ENCODE results near the gene EWSR1.

EWSR1 gene

GRCh38 chr22:29260601-29261315, 7.3 kb upstream of the EWSR1 start:
- Histone ChIP-seq H3K4me1 (ENCODE audit: control insufficient read depth in 2 of 2, insufficient read depth in 2 of 2, low read length in 2 of 2) (no peaks in the 10 kb centered on the region), H3K9me3 (ENCODE audit: control insufficient read depth in 2 of 2, low read length in 2 of 2) (no peaks in the 10 kb centered on the region), H3K36me3 (ENCODE audit: control insufficient read depth in 2 of 2, insufficient read depth in 2 of 2, low read length in 2 of 2) (peaks cover 0 to 10% of the 10 kb centered on the region in 2 donors), H3K27ac (ENCODE audit: low read depth in 2 of 2, low read length in 2 of 2) (no peak overlapping the region), H3K9ac (ENCODE audit: low read depth in 1 of 2, low read length in 2 of 2) (no peak overlapping the region), H3K27me3 (ENCODE audit: control insufficient read depth in 2 of 2, insufficient read depth in 2 of 2, low read length in 2 of 2) (no peaks in the 10 kb centered on the region), H3K4me3 (ENCODE audit: low read length in 2 of 2) (no peak overlapping the region)

GRCh38 chr22:29263791-29264276, 4.2 kb upstream of the EWSR1 start:
- no peaks in the 10 kb centered on the region for H3K9me3 ChIP-seq (ENCODE audit: control insufficient read depth in 2 of 2, low read length in 2 of 2)
- no peak overlapping the region for H3K4me3 ChIP-seq (ENCODE audit: low read length in 2 of 2)
- no peak overlapping the region for H3K9ac ChIP-seq (ENCODE audit: low read depth in 1 of 2, low read length in 2 of 2)
- peaks cover 0 to 10% of the 10 kb centered on the region in 2 donors for H3K36me3 ChIP-seq (ENCODE audit: control insufficient read depth in 2 of 2, insufficient read depth in 2 of 2, low read length in 2 of 2)
- peaks cover 6 to 11% of the 10 kb centered on the region in 2 donors for H3K4me1 ChIP-seq (ENCODE audit: control insufficient read depth in 2 of 2, insufficient read depth in 2 of 2, low read length in 2 of 2)
- H3K27ac ChIP-seq (ENCODE audit: low read depth in 2 of 2, low read length in 2 of 2), result no peak overlapping the region
- H3K27me3 ChIP-seq (ENCODE audit: control insufficient read depth in 2 of 2, insufficient read depth in 2 of 2, low read length in 2 of 2), result no peaks in the 10 kb centered on the region

- Histone ChIP-seq H3K36me3 (ENCODE audit: control insufficient read depth in 2 of 2, insufficient read depth in 2 of 2, low read length in 2 of 2) (peaks cover 0 to 10% of the 10 kb centered on the region in 2 donors), H3K27ac (ENCODE audit: low read depth in 2 of 2, low read length in 2 of 2) (no peak overlapping the region), H3K27me3 (ENCODE audit: control insufficient read depth in 2 of 2, insufficient read depth in 2 of 2, low read length in 2 of 2) (no peaks in the 10 kb centered on the region)
Observed at GRCh38 chr22:29265305-29265704, 2.8 kb upstream of the EWSR1 start.

GRCh38 chr22:29265929-29266328, 2.1 kb upstream of the EWSR1 start:
- no peaks in the 10 kb centered on the region for H3K27me3 ChIP-seq (ENCODE audit: control insufficient read depth in 2 of 2, insufficient read depth in 2 of 2, low read length in 2 of 2)
- no peak overlapping the region for H3K4me3 ChIP-seq (ENCODE audit: low read length in 2 of 2)
- H3K9me3 ChIP-seq (ENCODE audit: control insufficient read depth in 2 of 2, low read length in 2 of 2), result no peaks in the 10 kb centered on the region
- peaks cover 0 to 10% of the 10 kb centered on the region in 2 donors for H3K36me3 ChIP-seq (ENCODE audit: control insufficient read depth in 2 of 2, insufficient read depth in 2 of 2, low read length in 2 of 2)
- H3K27ac ChIP-seq (ENCODE audit: low read depth in 2 of 2, low read length in 2 of 2), result no peak overlapping the region
- no peak overlapping the region for H3K9ac ChIP-seq (ENCODE audit: low read depth in 1 of 2, low read length in 2 of 2)
- peaks cover 25 to 27% of the 10 kb centered on the region in 2 donors for H3K4me1 ChIP-seq (ENCODE audit: control insufficient read depth in 2 of 2, insufficient read depth in 2 of 2, low read length in 2 of 2)

More at GRCh38 chr22:29265305-29265704, 2.8 kb upstream of the EWSR1 start:
- no peaks in the 10 kb centered on the region for H3K9me3 ChIP-seq (ENCODE audit: control insufficient read depth in 2 of 2, low read length in 2 of 2)
- H3K4me3 ChIP-seq (ENCODE audit: low read length in 2 of 2), result no peak overlapping the region
- H3K9ac ChIP-seq (ENCODE audit: low read depth in 1 of 2, low read length in 2 of 2), result no peak overlapping the region
- H3K4me1 ChIP-seq (ENCODE audit: control insufficient read depth in 2 of 2, insufficient read depth in 2 of 2, low read length in 2 of 2), result peaks cover 19 to 25% of the 10 kb centered on the region in 2 donors

- H3K4me1 ChIP-seq (ENCODE audit: control insufficient read depth in 2 of 2, insufficient read depth in 2 of 2, low read length in 2 of 2), result peaks cover 29 to 34% of the 10 kb centered on the region in 2 donors
- H3K36me3 ChIP-seq (ENCODE audit: control insufficient read depth in 2 of 2, insufficient read depth in 2 of 2, low read length in 2 of 2), result peaks cover under 1 to 19% of the 10 kb centered on the region in 2 donors
- H3K9me3 ChIP-seq (ENCODE audit: control insufficient read depth in 2 of 2, low read length in 2 of 2), result no peaks in the 10 kb centered on the region
- no peaks in the 10 kb centered on the region for H3K27me3 ChIP-seq (ENCODE audit: control insufficient read depth in 2 of 2, insufficient read depth in 2 of 2, low read length in 2 of 2)
- H3K4me3 ChIP-seq (ENCODE audit: low read length in 2 of 2), result peak overlapping the region; percentile 95 to 96
- peak overlapping the region in 1 of 2 donors; percentile 98 for H3K27ac ChIP-seq (ENCODE audit: low read depth in 2 of 2, low read length in 2 of 2)
- peak overlapping the region; percentile 99 for H3K9ac ChIP-seq (ENCODE audit: low read depth in 1 of 2, low read length in 2 of 2)
Observed at GRCh38 chr22:29266564-29267461, 1.3 kb upstream of the EWSR1 start.

- H3K27ac ChIP-seq (ENCODE audit: low read depth in 2 of 2, low read length in 2 of 2), result peak overlapping the region; percentile 98
- H3K9me3 ChIP-seq (ENCODE audit: control insufficient read depth in 2 of 2, low read length in 2 of 2), result no peaks in the 10 kb centered on the region
- H3K4me1 ChIP-seq (ENCODE audit: control insufficient read depth in 2 of 2, insufficient read depth in 2 of 2, low read length in 2 of 2), result peaks cover 30 to 36% of the 10 kb centered on the region in 2 donors
- H3K9ac ChIP-seq (ENCODE audit: low read depth in 1 of 2, low read length in 2 of 2), result peak overlapping the region; percentile 99
- H3K27me3 ChIP-seq (ENCODE audit: control insufficient read depth in 2 of 2, insufficient read depth in 2 of 2, low read length in 2 of 2), result no peaks in the 10 kb centered on the region
- peak overlapping the region; percentile 95 to 96 for H3K4me3 ChIP-seq (ENCODE audit: low read length in 2 of 2)
- H3K36me3 ChIP-seq (ENCODE audit: control insufficient read depth in 2 of 2, insufficient read depth in 2 of 2, low read length in 2 of 2), result peaks cover 6 to 26% of the 10 kb centered on the region in 2 donors
Observed at GRCh38 chr22:29267462-29267857, 608 bp upstream of the EWSR1 start.

- H3K9me3 ChIP-seq (ENCODE audit: control insufficient read depth in 2 of 2, low read length in 2 of 2), result no peaks in the 10 kb centered on the region
- peak overlapping the region; percentile 95 to 96 for H3K4me3 ChIP-seq (ENCODE audit: low read length in 2 of 2)
- peaks cover 18 to 38% of the 10 kb centered on the region in 2 donors for H3K36me3 ChIP-seq (ENCODE audit: control insufficient read depth in 2 of 2, insufficient read depth in 2 of 2, low read length in 2 of 2)
- H3K9ac ChIP-seq (ENCODE audit: low read depth in 1 of 2, low read length in 2 of 2), result peak overlapping the region; percentile 99
- no peaks in the 10 kb centered on the region for H3K27me3 ChIP-seq (ENCODE audit: control insufficient read depth in 2 of 2, insufficient read depth in 2 of 2, low read length in 2 of 2)
- peak overlapping the region; percentile 98 for H3K27ac ChIP-seq (ENCODE audit: low read depth in 2 of 2, low read length in 2 of 2)
- peaks cover 30 to 39% of the 10 kb centered on the region in 2 donors for H3K4me1 ChIP-seq (ENCODE audit: control insufficient read depth in 2 of 2, insufficient read depth in 2 of 2, low read length in 2 of 2)
Observed at GRCh38 chr22:29268511-29269229, 602 bp downstream of the EWSR1 start.

GRCh38 chr22:29269230-29269604, 1.1 kb downstream of the EWSR1 start:
- Histone ChIP-seq H3K36me3 (ENCODE audit: control insufficient read depth in 2 of 2, insufficient read depth in 2 of 2, low read length in 2 of 2) (peaks cover 23 to 41% of the 10 kb centered on the region in 2 donors), H3K9me3 (ENCODE audit: control insufficient read depth in 2 of 2, low read length in 2 of 2) (no peaks in the 10 kb centered on the region), H3K4me3 (ENCODE audit: low read length in 2 of 2) (peak overlapping the region; percentile 95 to 96), H3K27ac (ENCODE audit: low read depth in 2 of 2, low read length in 2 of 2) (peak overlapping the region; percentile 98), H3K4me1 (ENCODE audit: control insufficient read depth in 2 of 2, insufficient read depth in 2 of 2, low read length in 2 of 2) (peaks cover 30 to 39% of the 10 kb centered on the region in 2 donors), H3K9ac (ENCODE audit: low read depth in 1 of 2, low read length in 2 of 2) (peak overlapping the region; percentile 99), H3K27me3 (ENCODE audit: control insufficient read depth in 2 of 2, insufficient read depth in 2 of 2, low read length in 2 of 2) (no peaks in the 10 kb centered on the region)

GRCh38 chr22:29269731-29270474, 1.8 kb downstream of the EWSR1 start:
- Histone ChIP-seq H3K9ac (ENCODE audit: low read depth in 1 of 2, low read length in 2 of 2) (peak overlapping the region; percentile 99), H3K27me3 (ENCODE audit: control insufficient read depth in 2 of 2, insufficient read depth in 2 of 2, low read length in 2 of 2) (no peaks in the 10 kb centered on the region), H3K4me3 (ENCODE audit: low read length in 2 of 2) (peak overlapping the region; percentile 95 to 96), H3K9me3 (ENCODE audit: control insufficient read depth in 2 of 2, low read length in 2 of 2) (no peaks in the 10 kb centered on the region), H3K4me1 (ENCODE audit: control insufficient read depth in 2 of 2, insufficient read depth in 2 of 2, low read length in 2 of 2) (peaks cover 30 to 39% of the 10 kb centered on the region in 2 donors), H3K36me3 (ENCODE audit: control insufficient read depth in 2 of 2, insufficient read depth in 2 of 2, low read length in 2 of 2) (peaks cover 29 to 43% of the 10 kb centered on the region in 2 donors), H3K27ac (ENCODE audit: low read depth in 2 of 2, low read length in 2 of 2) (peak overlapping the region; percentile 32 to 98)

Measured in mucosa of rectum (tissue), 2 donors.